Thyroid gland (tissue), 4 donors: ENCODE measurements around the gene PPCS.

Experiments used
- POLR2A ChIP-seq, 2 donors: fragments of 450-650 bp; IDR thresholded peaks; one replicate each; pipeline ENCODE4 v1.6.1; 2017; ENCODE audit warnings: antibody characterized with exemption in 2 of 2, mild to moderate bottlenecking in 2 of 2, moderate library complexity in 1 of 2
- TF ChIP-seq, protein P1 (sequence below), 6 experiments: fragments of 200-600 bp in 3 of 6; fragments of 450-650 bp in 3 of 6; sonication (generic) in 3 of 6; IDR thresholded peaks; one replicate each; pipeline ENCODE4 v1.5.1; 2016 to 2019; ENCODE audit warnings: antibody characterized with exemption in 6 of 6, mild to moderate bottlenecking in 2 of 6, inconsistent platforms in 1 of 6, moderate library complexity in 1 of 6

DNA sequence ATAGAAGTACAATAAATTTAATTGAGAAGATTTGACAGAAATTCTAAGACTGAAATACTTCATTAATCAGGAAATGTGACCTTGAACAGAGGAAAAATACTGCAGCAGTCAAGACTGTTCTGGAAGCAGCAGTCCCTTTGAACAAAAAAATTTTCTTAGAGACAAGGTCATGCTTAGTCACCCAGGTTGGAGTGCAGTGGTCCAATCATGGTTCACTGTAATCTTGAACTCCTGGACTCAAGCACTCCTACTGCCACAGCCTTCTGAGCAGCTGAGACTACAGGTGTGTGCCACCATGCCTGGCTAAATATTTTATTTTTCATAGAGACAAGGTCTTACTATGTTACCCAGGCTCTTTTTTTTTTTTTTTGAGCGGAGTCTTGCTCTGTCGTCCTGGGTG lies 4.9 kb downstream of the PPCS start:
- TF ChIP-seq POLR2A (IDR thresholded peaks at IDR 0.05), result no peak
- TF ChIP-seq, protein P1, sequence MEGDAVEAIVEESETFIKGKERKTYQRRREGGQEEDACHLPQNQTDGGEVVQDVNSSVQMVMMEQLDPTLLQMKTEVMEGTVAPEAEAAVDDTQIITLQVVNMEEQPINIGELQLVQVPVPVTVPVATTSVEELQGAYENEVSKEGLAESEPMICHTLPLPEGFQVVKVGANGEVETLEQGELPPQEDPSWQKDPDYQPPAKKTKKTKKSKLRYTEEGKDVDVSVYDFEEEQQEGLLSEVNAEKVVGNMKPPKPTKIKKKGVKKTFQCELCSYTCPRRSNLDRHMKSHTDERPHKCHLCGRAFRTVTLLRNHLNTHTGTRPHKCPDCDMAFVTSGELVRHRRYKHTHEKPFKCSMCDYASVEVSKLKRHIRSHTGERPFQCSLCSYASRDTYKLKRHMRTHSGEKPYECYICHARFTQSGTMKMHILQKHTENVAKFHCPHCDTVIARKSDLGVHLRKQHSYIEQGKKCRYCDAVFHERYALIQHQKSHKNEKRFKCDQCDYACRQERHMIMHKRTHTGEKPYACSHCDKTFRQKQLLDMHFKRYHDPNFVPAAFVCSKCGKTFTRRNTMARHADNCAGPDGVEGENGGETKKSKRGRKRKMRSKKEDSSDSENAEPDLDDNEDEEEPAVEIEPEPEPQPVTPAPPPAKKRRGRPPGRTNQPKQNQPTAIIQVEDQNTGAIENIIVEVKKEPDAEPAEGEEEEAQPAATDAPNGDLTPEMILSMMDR (IDR thresholded peaks at IDR 0.05), result no peak
